A549 treated with ZK216348 at 1 μM for 4 hours (cell line): ENCODE measurements around the gene RAP1GAP. TPM values are rescaled to one million over a fixed set of nuclear protein-coding genes. Genes with fewer than 3 reads are reported as not detected.

ENCODE experiments used
- total RNA-seq: library from RNA; stranded (reverse); fragments of 200-300 nt; extraction: Qiagen RNA extraction; gene quantifications from 5 replicates; pipeline ENCODE4 v1.2.3, GENCODE V29; 2022; ENCODE audit warnings: low read depth

Gene RAP1GAP
- total RNA-seq, result 7.1 to 13.2 TPM (median 12.7 TPM) in 5 replicates

GRCh38 chr1:21669258-21670058 is at the start of gene RAP1GAP:
RAP1GAP (minus strand) TSS chr1:21669357; CDS start chr1:21620032, 49,325 bp downstream.

Other genes with a start within 250 kb of the RAP1GAP start
- 5.4 to 8.3 TPM (median 6.7 TPM) in 5 replicates for gene NBPF3, start 229.2 kb downstream of the RAP1GAP start, total RNA-seq
- 0.14 to 0.68 TPM (median 0.41 TPM) in 5 replicates for gene ALPL, start 159.9 kb downstream of the RAP1GAP start, total RNA-seq
- 17.3 to 18.9 TPM (median 18.0 TPM) in 5 replicates for gene USP48, start 113.8 kb upstream of the RAP1GAP start, total RNA-seq
- 0.05 to 0.06 TPM in 2 of 5 replicates, not detected in the others for gene LDLRAD2, start 142.9 kb upstream of the RAP1GAP start, total RNA-seq